ENCODE measurements around the gene TBC1D4. TPM values are rescaled to one million over a fixed set of nuclear protein-coding genes. Genes with fewer than 3 reads are reported as not detected.

Gene TBC1D4
- total and polyA plus RNA-seq, 10 of the 15 experiments (the other 5 are each of a cell fraction or from before 2014, with no cell fraction given), result 11.0 to 38.6 (median 25.5) TPM

DNA sequence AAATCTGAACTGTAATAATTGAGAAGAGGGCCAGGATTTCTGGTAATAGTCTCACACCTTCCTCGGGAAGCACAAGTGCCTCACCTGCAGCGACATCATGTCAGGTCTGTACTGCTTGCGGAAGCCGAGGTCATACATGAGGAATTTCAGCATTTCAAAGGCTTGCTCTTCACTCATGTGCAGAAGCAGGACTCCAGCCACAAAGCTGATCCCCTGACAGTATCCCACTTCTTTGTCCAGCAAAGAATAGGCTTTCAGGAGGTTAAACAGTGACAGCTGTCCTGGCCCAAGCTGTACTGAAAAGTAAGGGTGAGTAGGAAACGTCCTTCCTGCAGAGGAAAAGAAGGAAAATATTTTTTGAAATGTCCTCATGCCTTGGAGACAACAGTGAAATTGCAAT, 182.7 kb downstream of the TBC1D4 start:
- 17% methylated on average over 5 of the region's 5 CpGs for WGBS (ENCODE audit: insufficient coverage, insufficient replicate concordance, low lambda C conversion rate, missing lambda C conversion rate)
- intact Hi-C loops (cut with micrococcal nuclease; ENCODE audit: unreplicated experiment) (loop anchor here (5.0 kb wide), 1 partner anchor 183 kb away; the partner anchor contains the start of gene TBC1D4), in situ Hi-C loops (cut with MboI) (no loop called here)
- peak overlapping the region; percentile 78 for H3K27ac ChIP-seq (ENCODE audit: control insufficient read depth, insufficient read depth)
- ChIA-PET RAD21 (ENCODE audit: unreplicated experiment) (interaction anchor here (3.6 kb wide), 1 partner anchor 67 kb away, joined by 33 read pairs; no protein-coding TSS in a partner anchor), SMC1A (ENCODE audit: uncharacterized antibody, unreplicated experiment) (interaction anchor here (2.2 kb wide), 1 partner anchor 61 kb away, joined by 7 read pairs; no protein-coding TSS in a partner anchor), POLR2A (interaction anchor here (0.9 to 1.0 kb wide), 2 partner anchors 11 to 12 kb away, joined by 3 read pairs; no protein-coding TSS in a partner anchor), CTCF (interaction anchor here (3.9 kb wide), 1 partner anchor 59 kb away, joined by 13 read pairs; no protein-coding TSS in a partner anchor)
- H3K79me2 ChIP-seq (ENCODE audit: control insufficient read depth, insufficient read depth, low read length), result no peaks in the 10 kb centered on the region
- H3K9me3 ChIP-seq (replicated peaks; ENCODE audit: control insufficient read depth, insufficient read depth, low read length), result no peaks in the 10 kb centered on the region
- peak; percentile 2; the same call in 1 of the 3 replicates for ATAC-seq
- no peak for FAIRE-seq
- peak overlapping the region; percentile 44 for H3K9ac ChIP-seq (ENCODE audit: control insufficient read depth, insufficient read depth, low read length)
- H2AFZ ChIP-seq (ENCODE audit: control insufficient read depth, low read depth, low read length), result peak overlapping the region; percentile 55
- H3K27me3 ChIP-seq (replicated peaks in 1 of 2; ENCODE audit: control insufficient read depth in 2 of 2, insufficient read depth in 2 of 2, low read length in 1 of 2), result no peaks in the 10 kb centered on the region
- peak overlapping the region; percentile 59 for H3K4me2 ChIP-seq (ENCODE audit: control insufficient read depth, insufficient read depth)
- H3K36me3 ChIP-seq (ENCODE audit: control insufficient read depth in 2 of 2, insufficient read depth in 2 of 2, low read length in 1 of 2), result no peaks in the 10 kb centered on the region
- H3K4me1 ChIP-seq (ENCODE audit: control insufficient read depth, insufficient read depth, low read length), result peaks cover 12% of the 10 kb centered on the region
- no peaks in the 10 kb centered on the region for H4K20me1 ChIP-seq (ENCODE audit: control insufficient read depth, insufficient read depth)
- DNase-seq (ENCODE audit: low read depth, low spot score), result no peak
- no TSS peak for BruUV-seq (replicated peaks)
- no peak overlapping the region for H3K4me3 ChIP-seq
- TF ChIP-seq, protein P1, sequence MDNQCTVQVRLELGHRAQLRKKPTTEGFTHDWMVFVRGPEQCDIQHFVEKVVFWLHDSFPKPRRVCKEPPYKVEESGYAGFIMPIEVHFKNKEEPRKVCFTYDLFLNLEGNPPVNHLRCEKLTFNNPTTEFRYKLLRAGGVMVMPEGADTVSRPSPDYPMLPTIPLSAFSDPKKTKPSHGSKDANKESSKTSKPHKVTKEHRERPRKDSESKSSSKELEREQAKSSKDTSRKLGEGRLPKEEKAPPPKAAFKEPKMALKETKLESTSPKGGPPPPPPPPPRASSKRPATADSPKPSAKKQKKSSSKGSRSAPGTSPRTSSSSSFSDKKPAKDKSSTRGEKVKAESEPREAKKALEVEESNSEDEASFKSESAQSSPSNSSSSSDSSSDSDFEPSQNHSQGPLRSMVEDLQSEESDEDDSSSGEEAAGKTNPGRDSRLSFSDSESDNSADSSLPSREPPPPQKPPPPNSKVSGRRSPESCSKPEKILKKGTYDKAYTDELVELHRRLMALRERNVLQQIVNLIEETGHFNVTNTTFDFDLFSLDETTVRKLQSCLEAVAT (IDR thresholded peaks at IDR 0.05), result peak; percentile 40; the same call in 1 of the 2 replicates
- TF ChIP-seq TCF3 (IDR thresholded peaks at IDR 0.05; ENCODE audit: borderline replicate concordance, insufficient read depth, low read depth, low read length), result no peak

DNA sequence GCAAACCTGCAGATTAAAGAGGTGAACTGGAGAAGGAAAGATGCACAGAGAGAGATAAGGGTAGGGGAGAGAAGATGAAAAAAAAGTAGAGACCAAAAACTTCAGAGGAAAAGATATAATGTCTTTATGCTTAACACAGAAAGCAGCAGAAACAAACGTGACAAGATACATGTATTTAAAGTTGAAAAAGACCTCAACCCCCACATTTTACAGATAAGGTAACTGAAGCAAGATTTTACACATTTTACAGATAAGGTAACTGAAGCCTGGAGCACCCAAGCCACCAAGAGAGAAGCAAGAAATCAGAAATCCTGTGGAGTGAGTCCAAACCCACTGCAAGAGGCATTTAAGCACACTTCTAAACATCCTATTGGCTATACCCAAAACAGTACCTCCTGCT, 185.3 kb downstream of the TBC1D4 start:
- DNase-seq (ENCODE audit: low read depth, low spot score) (no peak), FAIRE-seq (no peak), ATAC-seq (no peak)
- no peaks in the 10 kb centered on the region for H3K9me3 ChIP-seq (replicated peaks; ENCODE audit: control insufficient read depth, insufficient read depth, low read length)
- no peaks in the 10 kb centered on the region for H3K27me3 ChIP-seq (replicated peaks in 1 of 2; ENCODE audit: control insufficient read depth in 2 of 2, insufficient read depth in 2 of 2, low read length in 1 of 2)
- H2AFZ ChIP-seq (ENCODE audit: control insufficient read depth, low read depth, low read length), result no peak overlapping the region
- H3K27ac ChIP-seq (ENCODE audit: control insufficient read depth, insufficient read depth), result no peak overlapping the region
- POLR2A ChIA-PET, result interaction anchor here (0.6 to 1.4 kb wide), 3 partner anchors 11 to 1208 kb away, joined by 3 read pairs; no protein-coding TSS in a partner anchor
- RAD21 ChIA-PET (ENCODE audit: unreplicated experiment), result interaction anchor here (1.0 to 1.5 kb wide), 3 partner anchors 9 to 69 kb away, joined by 3 to 5 read pairs (median 3); no protein-coding TSS in a partner anchor
- H3K4me3 ChIP-seq, result no peak overlapping the region
- BruUV-seq (replicated peaks), result no TSS peak
- no peak overlapping the region for H3K9ac ChIP-seq (ENCODE audit: control insufficient read depth, insufficient read depth, low read length)
- in situ Hi-C loops (cut with MboI), result no loop called here
- CTCF ChIA-PET, result interaction anchor here (0.9 to 1.2 kb wide), 4 partner anchors 10 to 69 kb away, joined by 3 to 4 read pairs (median 4); no protein-coding TSS in a partner anchor
- H3K36me3 ChIP-seq (ENCODE audit: control insufficient read depth in 2 of 2, insufficient read depth in 2 of 2, low read length in 1 of 2), result no peaks in the 10 kb centered on the region; a peak in 1 of 4 replicates
- H4K20me1 ChIP-seq (ENCODE audit: control insufficient read depth, insufficient read depth), result no peaks in the 10 kb centered on the region
- SMC1A ChIA-PET (ENCODE audit: uncharacterized antibody, unreplicated experiment), result interaction anchor here (0.9 to 1.7 kb wide), 4 partner anchors 12 to 79 kb away, joined by 3 to 6 read pairs (median 5); no protein-coding TSS in a partner anchor
- intact Hi-C loops (cut with micrococcal nuclease; ENCODE audit: unreplicated experiment), result loop anchor here (5.0 kb wide), 1 partner anchor 186 kb away; the partner anchor contains the start of gene TBC1D4
- no peak overlapping the region for H3K4me2 ChIP-seq (ENCODE audit: control insufficient read depth, insufficient read depth)
- 0% methylated on average over 1 of the region's 1 CpG for WGBS (ENCODE audit: insufficient coverage, insufficient replicate concordance, low lambda C conversion rate, missing lambda C conversion rate)
- H3K4me1 ChIP-seq (ENCODE audit: control insufficient read depth, insufficient read depth, low read length), result peaks cover 12% of the 10 kb centered on the region
- H3K79me2 ChIP-seq (ENCODE audit: control insufficient read depth, insufficient read depth, low read length), result no peaks in the 10 kb centered on the region
- no peak for TF ChIP-seq TBL1XR1 (IDR thresholded peaks at IDR 0.05; ENCODE audit: low read depth, low read length)
- TF ChIP-seq PKNOX1 (IDR thresholded peaks at IDR 0.05), result no peak
- TF ChIP-seq, protein P1 (IDR thresholded peaks at IDR 0.05), result no peak
- TF ChIP-seq POU2F2 (IDR thresholded peaks at IDR 0.05; ENCODE audit: borderline replicate concordance, low read depth, low read length), result no peak
- no peak for TF ChIP-seq YY1 (IDR thresholded peaks at IDR 0.05; ENCODE audit: low read depth, low read length)
- TF ChIP-seq SMAD1 (IDR thresholded peaks at IDR 0.05; ENCODE audit: low read depth, partially characterized antibody), result no peak
- no peak for TF ChIP-seq ZBED1 (IDR thresholded peaks at IDR 0.05; ENCODE audit: borderline replicate concordance)
- TF ChIP-seq, protein P2, sequence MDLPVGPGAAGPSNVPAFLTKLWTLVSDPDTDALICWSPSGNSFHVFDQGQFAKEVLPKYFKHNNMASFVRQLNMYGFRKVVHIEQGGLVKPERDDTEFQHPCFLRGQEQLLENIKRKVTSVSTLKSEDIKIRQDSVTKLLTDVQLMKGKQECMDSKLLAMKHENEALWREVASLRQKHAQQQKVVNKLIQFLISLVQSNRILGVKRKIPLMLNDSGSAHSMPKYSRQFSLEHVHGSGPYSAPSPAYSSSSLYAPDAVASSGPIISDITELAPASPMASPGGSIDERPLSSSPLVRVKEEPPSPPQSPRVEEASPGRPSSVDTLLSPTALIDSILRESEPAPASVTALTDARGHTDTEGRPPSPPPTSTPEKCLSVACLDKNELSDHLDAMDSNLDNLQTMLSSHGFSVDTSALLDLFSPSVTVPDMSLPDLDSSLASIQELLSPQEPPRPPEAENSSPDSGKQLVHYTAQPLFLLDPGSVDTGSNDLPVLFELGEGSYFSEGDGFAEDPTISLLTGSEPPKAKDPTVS (IDR thresholded peaks at IDR 0.05; ENCODE audit: low read depth, low read length), result no peak

Measured in GM12878 (cell line).